GM19193 (cell line): ENCODE measurements around the gene PAMR1.

Experiments used
- POLR2A ChIP-seq: IDR thresholded peaks from 4 replicates; pipeline ENCODE4 v1.6.1; 2011; ENCODE audit not compliant: insufficient read depth, insufficient read length; ENCODE audit errors: extremely low read depth

PAMR1 gene

DNA sequence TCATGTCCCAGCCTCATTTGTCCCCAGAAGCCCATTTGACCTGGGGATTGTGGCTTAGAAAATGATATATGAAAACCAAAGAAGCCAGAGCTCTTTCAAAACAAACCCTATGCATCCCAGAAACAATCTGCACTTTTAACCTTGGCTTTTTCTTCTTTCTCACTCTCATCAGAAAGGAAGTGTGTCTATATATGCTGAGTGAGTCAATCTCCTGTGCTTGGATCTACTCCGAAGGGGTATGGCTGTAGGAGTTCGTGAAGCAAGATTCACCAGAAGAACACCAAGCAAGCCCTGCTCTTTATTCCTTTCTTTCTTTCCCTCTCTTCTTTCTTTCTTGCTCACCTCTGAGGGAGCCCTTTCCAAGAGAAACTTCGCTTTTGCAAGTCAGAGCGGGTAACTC lies 636 bp downstream of the PAMR1 start:
- TF ChIP-seq POLR2A, result no peak

DNA sequence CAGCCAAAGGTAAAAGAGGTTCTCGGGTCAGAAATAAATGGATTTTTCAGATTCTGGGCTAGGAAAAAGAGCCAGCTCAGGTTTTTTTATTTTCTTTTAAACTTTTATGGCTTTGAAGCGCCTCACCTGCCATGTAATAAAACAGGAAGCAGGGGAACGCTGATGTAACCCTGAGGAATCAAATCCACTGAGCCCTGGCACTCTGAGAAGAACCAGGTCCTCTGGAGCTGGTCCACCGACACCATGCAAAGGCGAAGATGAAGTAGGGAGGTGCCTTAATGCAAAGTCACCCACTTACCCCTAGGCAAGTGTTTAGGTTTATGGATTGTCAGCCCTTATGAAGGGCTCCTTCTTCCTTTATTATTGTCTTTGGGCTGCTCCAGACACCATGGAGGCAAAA lies 1.6 kb downstream of the PAMR1 start:
- no peak for TF ChIP-seq POLR2A

DNA sequence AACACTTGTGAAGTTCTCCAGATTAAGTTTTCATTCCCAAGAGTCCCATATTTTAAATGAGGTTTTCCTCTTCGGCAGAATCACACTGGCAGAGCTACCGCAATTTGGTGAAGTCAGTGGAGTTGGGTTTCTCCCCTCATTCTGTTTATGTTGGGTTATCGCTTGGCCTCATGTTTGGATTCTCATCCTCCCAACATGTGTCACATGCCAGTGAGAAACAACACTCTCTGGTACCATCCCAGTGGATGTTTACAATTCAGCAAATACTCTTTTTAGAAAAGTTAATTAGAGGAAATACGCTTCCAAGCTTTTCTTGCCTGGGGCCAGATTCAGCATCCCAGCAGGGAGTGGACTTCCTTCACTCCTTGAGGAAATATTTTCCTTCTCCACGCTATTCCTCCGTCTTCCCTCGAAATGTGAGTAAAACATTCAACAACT lies 2.1 kb downstream of the PAMR1 start:
- TF ChIP-seq POLR2A, result no peak

DNA sequence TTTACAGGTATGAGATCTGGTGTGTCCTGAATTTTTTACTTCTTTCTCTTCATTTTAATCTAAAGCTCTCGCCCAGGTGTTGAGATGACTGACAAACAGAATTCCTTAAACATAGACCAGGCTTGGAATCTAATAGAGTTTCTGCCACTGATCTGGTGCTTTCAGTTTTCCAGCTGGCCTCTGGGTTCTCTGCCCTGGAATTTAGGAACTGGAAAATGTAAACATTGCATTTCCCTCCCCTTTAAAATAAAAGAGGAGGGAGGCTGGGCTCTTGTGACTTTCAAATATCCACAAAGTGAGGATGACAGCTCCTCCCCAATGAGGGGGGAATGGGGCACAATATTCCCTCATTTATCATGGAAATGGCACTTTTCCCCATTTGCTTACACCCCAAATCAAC lies 5.0 kb downstream of the PAMR1 start:
- no peak for TF ChIP-seq POLR2A

DNA sequence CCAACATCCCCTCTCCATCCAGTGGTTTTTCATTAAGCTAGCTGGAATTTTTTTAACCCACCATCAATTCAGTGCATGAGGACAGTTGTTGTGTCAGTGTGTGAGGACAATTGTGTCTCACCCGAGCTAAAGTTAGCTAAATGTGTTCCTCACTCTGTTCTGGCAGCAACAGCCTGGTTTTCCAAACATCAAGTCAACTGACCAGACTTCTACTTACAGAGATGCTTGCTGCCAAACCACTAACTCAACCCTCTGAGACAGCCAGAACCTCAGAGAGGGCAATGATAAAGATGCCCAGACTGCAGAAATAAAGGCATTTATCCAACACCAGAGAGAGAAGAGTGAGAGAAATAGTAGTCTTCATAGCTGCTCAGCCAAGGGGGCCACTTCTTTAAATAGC lies 6.7 kb downstream of the PAMR1 start:
- TF ChIP-seq POLR2A, result no peak

DNA sequence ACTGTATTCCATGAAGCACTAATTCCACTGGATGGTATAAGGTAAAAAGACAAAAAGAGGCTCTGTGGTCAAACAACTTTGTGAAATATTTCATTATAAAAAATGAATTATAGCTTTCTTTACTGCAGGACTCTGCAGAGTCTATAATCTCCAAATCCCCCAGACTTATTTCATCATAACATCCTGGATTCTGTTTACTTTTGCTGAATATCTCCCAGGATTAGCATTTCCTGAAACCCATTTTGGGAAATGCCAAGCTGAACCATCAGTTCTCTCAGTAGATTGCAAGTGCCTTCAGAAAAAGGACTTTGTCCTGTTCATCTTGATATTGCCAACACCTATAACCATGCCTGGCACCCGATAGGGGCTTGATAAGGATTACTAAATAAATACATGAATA lies 7.9 kb downstream of the PAMR1 start:
- no peak for TF ChIP-seq POLR2A

DNA sequence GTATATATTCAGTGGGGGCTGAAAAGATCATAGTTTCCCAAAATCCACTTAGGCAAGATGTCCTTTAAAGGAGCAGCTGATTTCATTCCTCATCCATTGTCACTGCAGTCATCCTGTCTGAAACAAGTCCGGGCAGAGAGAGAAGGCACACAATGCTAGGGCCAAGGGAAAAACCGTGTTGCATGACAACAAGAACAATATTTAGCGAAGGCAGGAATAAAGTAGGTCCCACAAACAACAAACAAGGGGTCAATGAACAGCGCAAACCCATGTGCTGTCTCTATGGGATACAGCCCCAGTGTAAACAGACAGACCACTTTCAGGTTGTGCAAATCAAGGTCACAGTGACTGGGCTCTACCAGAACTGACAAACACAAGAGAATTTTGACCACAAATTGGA lies 9.0 kb downstream of the PAMR1 start:
- TF ChIP-seq POLR2A, result no peak

DNA sequence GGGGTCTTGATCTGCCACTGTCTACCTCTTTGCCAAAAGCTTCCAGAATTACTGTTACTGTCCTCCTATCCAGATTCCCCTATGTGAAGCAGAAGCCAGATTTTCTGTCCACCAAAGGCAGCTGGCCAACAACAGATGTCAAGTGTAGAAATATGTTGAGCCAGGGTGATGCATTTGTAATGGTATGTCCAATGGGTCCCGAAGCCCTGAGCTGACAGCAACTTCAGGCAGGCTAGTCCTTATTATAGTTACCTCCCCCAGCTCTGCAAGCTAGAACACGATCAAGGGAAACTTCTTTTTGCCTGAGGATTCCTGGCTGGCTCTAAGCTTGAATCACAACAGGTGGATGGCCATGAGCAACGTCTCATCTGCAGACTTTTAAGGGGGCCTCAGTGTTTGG lies 10.2 kb downstream of the PAMR1 start:
- TF ChIP-seq POLR2A, result no peak

DNA sequence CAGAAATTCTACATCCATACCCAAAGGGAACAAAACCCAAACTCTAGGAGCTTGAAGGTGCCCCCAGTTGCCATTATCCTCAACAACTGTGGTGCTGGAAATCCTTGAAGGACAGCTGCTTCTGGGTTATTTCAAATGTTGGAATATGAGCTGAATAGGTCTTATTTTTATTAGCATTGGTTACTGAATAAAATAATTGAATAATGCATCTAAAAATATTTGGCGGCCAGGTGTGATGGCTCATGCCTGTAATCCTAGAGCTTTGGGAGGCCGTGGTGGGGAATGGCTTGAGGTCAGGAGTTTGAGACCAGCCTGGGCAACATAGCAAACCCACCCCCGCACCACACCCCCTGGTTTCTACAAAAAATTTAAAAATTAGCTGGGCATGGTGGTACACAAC lies 10.9 kb downstream of the PAMR1 start:
- TF ChIP-seq POLR2A, result no peak

DNA sequence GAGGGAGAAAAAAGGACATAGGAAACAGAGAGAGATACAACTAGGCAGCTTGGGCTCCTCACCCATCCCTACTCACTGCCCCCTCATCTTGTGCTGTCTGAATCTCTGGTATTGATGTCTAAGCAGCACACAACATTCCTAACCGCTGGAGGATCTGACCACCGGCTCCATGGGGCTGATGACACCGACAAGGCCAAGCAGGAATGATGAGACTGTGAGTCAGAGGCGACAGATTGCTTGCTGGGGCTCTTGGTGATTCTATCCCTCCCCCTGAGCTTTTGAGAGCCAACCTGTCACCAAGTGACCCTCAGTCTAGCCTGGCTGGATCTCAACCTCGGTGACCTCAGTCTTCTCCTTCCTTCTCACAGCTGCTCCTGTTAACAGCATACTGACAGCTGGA lies 13.8 kb downstream of the PAMR1 start:
- no peak for TF ChIP-seq POLR2A

DNA sequence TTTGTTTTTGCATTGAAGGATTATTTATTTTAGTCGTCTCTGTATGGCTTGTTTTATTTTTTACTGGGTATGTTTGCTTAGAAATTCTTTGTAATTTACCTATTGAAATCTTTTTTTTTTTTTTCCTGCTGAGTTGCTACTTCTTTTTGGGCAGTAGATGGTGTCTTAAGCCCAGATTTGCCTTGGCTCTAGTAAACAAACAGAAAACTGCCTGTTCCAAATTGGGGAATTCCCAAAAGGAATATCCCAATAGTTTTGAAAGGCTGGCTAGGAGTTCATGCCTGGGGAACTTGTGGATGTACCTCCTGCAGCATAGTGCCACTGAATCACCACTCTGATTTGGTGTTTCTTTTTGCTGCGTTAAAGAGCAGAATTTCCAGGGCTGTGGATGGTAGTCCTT lies 17.7 kb downstream of the PAMR1 start:
- no peak for TF ChIP-seq POLR2A

DNA sequence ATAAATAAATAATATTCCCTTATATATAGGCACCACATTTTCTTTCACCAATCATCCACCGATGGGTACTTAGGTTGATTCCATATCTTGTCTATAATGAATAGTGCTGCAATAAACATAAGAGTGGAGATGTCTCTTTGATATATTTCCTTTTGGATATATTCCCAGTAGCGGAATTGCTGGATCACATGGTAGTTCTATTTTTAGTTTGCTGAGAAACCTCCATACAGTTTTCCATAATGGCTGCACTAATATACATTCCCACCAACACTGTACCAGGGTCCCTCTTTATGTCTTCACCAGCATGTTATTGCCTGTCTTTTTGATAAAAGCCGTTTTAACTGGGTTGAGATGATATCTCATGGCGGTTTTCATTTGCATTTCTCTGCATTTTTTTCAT lies 23.6 kb downstream of the PAMR1 start:
- no peak for TF ChIP-seq POLR2A

DNA sequence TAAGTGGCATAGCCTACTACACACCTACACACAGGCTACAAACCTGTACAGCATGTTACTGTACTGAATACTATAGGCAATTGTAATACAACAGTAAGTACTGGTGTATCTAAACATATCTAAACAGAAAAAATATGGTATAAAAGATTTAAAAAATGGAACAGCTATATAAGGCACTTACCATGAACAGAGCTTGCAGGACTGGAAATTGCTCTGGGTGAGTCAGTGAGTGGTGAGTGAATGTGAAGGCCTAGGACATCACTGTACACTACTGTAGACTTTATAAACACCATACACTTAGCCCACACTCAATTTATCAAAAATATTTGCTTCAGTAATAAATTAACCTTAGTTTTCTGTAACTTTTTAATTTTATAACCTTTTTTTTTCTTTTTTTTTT lies 24.7 kb downstream of the PAMR1 start:
- TF ChIP-seq POLR2A, result no peak

DNA sequence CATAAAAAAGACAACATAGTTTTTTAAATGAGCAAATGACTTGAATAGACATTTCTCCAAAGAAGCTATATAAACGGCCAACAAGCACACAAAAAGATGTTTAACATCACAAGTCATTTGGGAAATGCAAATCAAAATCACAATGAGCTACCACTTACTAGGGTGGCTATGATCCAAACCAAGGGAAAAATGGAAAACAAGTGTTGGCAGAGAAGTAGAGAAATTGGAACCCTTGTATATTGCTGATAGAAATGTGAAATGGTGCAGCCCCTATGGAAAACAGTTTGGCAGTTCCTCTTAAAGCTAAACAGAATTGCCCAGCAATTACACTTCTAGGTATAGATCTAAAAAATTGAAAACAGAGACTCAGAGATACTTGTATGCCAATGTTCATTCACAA lies 29.0 kb downstream of the PAMR1 start:
- no peak for TF ChIP-seq POLR2A

DNA sequence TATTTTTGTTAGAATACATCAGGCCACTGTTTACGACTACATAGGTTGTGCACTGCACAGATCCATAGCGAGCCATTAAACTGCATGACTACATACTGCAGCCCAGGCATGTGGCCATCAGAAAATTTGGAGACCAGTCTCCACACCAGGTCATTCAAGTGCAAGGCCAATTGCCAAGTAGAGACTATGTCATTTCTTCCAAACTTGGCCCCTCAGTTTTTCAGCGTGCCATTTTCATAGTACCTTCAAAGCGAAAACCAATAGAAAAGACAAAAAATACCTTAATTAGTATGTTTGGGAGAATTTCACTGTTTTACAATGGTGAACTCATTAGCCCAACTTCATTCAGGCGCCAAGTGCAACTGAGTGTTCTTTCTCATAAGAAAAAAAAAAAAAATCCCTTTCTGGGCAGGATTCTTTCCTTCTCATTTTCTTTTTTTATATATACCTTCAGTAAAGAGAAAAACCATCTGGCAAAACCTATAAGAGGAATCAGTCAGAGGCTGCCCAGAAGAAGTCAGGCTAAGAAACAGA lies 30.4 kb downstream of the PAMR1 start:
- no peak for TF ChIP-seq POLR2A

DNA sequence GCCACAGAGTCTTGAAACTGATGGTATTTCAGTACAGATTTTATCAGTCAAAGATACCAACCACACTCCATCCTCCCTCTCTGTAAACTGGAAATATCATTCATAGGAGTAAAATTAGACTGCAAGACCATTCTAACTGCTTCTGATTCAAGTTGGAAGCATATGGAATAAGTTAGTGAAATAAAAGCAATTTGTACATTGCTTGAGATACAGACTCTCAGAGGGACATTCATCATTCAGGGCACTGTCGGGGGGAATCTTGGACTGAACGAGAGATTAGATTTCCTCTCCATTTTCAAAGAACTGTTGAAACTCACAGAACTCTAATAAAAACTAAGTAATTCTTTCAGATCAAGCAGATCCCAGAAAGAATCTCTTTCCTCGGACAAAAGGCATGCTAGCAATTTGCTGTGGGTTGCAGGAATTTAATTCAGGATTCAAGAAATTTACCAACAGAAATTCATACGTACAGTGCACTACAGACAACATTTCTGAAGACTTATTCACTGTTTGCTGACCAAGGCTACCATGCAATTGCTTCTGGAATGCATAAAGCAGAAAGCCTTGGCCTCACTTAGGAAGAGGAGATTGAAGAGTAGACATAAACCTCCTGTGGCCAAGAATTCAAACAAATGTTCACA lies 34.1 kb downstream of the PAMR1 start:
- no peak for TF ChIP-seq POLR2A

DNA sequence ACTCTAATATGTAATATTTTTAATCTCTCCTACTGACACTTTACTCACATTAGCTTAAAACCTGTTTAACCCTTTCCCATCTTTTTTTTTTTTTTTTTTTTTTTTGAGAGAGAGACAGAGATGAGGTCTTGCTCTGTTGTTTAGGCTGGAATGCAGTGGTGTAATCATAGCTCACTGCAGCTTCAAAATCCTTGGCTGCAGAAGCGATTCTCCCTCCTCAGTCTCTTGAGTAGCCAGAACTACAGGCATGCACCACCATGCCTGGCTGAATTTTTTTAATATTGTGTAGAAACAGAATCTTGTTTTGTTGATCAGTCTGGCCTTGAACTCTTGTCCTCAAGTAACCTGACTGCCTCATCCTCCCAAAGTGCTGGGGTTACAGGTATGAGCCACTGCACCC lies 37.3 kb downstream of the PAMR1 start:
- TF ChIP-seq POLR2A, result no peak
